Sigmoid colon (tissue), 4 donors: ENCODE measurements around the gene GPR157.

Experiments
- CTCF ChIP-seq, 4 experiments: fragments of 450-650 bp in 3 of 4; fragments of 200-600 bp in 1 of 4; IDR thresholded peaks; one replicate each; pipeline ENCODE4 v1.5.1; 2016 to 2019; ENCODE audit warnings: antibody characterized with exemption in 4 of 4, mild to moderate bottlenecking in 3 of 4, moderate library complexity in 2 of 4
- EP300 ChIP-seq, 4 donors: sonication (generic); formaldehyde crosslinking; IDR thresholded peaks; one replicate each; pipeline ENCODE4 v1.6.1; 2017; ENCODE audit warnings: antibody characterized with exemption in 4 of 4
- POLR2A ChIP-seq, 2 donors: fragments of 450-650 bp; IDR thresholded peaks; one replicate each; pipeline ENCODE4 v1.6.1; 2016; ENCODE audit warnings: antibody characterized with exemption in 2 of 2, mild to moderate bottlenecking in 2 of 2, moderate library complexity in 2 of 2
- POLR2AphosphoS5 ChIP-seq, 4 donors: sonication (generic); formaldehyde crosslinking; IDR thresholded peaks; one replicate each; pipeline ENCODE4 v1.6.1; 2017; ENCODE audit warnings: antibody characterized with exemption in 4 of 4

- TF ChIP-seq POLR2AphosphoS5 (IDR thresholded peaks at IDR 0.05), result no peak
- no peak for TF ChIP-seq POLR2A (IDR thresholded peaks at IDR 0.05)
- no peak for TF ChIP-seq CTCF (IDR thresholded peaks at IDR 0.05)
- TF ChIP-seq EP300 (IDR thresholded peaks at IDR 0.05), result no peak
Observed at GRCh38 chr1:9105336-9105867, 23.5 kb downstream of the GPR157 start.
